Measurements from ENCODE around the gene MARCHF5.

DNA sequence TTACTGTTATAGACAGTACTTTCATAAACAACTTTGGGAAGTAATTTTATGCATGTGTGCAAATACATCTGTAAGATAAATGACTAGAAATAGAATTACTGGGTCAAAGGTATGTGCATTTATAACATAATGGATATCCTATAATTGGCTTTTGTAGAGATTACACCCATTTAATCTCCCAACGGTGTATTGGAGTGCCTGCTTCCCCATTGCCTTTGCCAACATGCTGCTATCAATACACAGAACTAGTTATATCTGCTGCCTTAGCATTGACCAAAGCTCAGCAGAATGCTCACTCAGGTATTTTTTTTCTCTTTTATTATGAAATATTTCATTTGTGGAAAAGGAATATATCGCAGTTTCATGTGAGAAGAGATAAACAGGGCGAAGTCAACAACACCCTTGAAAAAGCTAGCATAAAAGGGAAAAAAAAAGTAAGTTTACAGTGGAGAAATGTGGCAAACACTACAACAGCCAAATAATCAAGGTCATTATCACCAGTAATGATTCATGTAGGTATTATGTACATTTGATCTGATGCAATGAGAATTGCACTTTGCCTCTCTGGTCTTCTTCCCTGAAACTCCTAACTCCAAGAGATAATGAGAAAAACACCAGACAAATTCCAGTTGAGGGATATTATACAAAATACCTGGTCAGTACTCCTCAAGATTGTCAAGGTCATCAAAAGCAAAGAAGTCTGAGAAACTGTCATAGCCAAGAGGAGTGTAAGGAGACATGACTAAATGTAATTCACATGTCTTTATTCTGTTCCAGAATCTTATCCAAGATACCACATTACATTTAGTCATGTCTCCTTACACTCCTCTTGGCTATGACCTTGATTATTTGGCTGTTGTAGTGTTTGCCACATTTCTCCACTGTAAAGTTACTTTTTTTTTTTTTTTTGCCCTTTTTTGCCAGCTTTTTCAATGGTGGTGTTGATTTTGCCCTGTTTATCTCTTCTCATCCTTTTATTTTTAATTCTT is 36.8 kb downstream of the MARCHF5 start:
- TF ChIP-seq, protein P1, sequence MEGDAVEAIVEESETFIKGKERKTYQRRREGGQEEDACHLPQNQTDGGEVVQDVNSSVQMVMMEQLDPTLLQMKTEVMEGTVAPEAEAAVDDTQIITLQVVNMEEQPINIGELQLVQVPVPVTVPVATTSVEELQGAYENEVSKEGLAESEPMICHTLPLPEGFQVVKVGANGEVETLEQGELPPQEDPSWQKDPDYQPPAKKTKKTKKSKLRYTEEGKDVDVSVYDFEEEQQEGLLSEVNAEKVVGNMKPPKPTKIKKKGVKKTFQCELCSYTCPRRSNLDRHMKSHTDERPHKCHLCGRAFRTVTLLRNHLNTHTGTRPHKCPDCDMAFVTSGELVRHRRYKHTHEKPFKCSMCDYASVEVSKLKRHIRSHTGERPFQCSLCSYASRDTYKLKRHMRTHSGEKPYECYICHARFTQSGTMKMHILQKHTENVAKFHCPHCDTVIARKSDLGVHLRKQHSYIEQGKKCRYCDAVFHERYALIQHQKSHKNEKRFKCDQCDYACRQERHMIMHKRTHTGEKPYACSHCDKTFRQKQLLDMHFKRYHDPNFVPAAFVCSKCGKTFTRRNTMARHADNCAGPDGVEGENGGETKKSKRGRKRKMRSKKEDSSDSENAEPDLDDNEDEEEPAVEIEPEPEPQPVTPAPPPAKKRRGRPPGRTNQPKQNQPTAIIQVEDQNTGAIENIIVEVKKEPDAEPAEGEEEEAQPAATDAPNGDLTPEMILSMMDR (conservative IDR thresholded peaks at IDR 0.05 in 1 of 2, IDR thresholded peaks at IDR 0.05 in 1 of 2; ENCODE audit: low read depth in 1 of 2, low read length in 2 of 2): no peak
- TF ChIP-seq EZH2 (IDR thresholded peaks at IDR 0.05; ENCODE audit: low read length, missing control alignments): no peak
